SHP77 treated with DMSO at 0.1 percent for 48 hours (cell line): ENCODE measurements around the gene KLHL14.
"Not testable (repeated sequence)": the region's sequence is repeated elsewhere in the genome, so short reads cannot be mapped to it uniquely, and the experiment has no call there.

Source experiments
- DNase-seq: peaks from one replicate; lab custom pipeline; 2025; lab: John Stamatoyannopoulos, UW

KLHL14 gene

DNA sequence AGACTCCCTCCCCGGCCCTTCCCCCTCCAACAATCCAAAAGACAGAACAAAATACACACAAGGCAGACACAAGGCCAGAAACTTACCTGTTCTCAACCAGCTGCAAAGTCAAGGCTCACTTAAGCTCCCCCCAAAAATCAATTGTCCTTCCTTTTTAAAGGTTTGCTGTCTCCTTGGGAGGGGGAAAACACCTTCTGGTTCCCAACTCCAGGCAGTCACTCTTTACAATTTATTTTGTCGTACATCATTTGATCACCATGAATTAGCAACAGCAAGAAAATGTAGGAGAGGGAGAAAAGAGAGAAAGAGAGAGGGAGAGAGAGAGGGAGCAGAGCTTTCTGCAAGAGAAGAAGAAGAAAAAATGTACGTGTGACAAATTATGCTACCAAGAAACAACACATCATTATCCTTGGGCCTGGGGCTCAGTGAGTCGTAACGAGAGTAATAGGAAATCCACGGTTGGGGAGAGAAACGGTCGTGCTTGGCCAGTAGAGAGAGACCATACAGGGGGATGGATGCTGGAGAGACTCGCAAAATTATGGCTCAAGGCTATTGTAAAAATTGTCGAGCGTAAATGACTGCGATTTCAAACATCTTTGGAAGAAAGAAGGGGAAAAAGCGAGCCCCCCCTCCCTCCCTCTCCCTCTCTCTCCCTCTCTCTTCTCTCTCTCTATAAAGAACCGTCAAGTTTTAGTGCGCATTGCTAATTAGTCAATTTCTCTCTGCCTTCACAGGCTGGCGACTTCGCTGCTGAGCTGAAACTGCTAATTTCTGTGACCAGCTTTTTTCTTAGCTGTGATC lies at the start of gene KLHL14:
Gene KLHL14, minus strand, starts transcription at position 443 of the 801 bp plus-strand sequence. CDS start 2,432 bp downstream, outside the sequence.
- no peak for DNase-seq

- no peak for DNase-seq
These were observed 49.4 kb upstream of the KLHL14 start for GRCh38 chr18:32822197-32822596.

DNA sequence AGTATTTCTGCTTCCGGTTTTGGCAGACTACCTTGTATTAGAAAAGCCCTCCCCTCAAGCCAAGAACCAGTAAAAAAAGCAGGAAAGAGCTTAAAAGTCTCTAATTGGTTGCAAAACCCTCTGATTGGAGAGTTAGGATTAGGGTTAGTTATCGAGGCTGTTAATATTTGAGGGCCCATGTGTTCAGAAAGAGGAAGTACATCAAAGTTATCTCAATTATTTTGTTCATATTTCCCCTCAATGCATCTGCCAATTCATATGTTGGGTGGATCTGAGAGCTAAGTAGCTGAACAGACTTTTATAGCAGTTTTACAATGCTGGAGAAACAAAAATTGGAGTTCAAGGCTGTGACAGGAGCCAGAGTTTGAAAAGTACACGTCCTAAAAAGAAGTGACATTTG lies 43.1 kb upstream of the KLHL14 start:
- DNase-seq: no peak

GRCh38 chr18:32812342-32812741 lies 39.5 kb upstream of the KLHL14 start:
- no peak for DNase-seq

GRCh38 chr18:32810314-32810713 lies 37.5 kb upstream of the KLHL14 start:
- DNase-seq: no peak

GRCh38 chr18:32805354-32805753 lies 32.5 kb upstream of the KLHL14 start:
- no peak for DNase-seq

- DNase-seq: no peak
These were observed 31.5 kb upstream of the KLHL14 start for GRCh38 chr18:32804134-32804888.

DNA sequence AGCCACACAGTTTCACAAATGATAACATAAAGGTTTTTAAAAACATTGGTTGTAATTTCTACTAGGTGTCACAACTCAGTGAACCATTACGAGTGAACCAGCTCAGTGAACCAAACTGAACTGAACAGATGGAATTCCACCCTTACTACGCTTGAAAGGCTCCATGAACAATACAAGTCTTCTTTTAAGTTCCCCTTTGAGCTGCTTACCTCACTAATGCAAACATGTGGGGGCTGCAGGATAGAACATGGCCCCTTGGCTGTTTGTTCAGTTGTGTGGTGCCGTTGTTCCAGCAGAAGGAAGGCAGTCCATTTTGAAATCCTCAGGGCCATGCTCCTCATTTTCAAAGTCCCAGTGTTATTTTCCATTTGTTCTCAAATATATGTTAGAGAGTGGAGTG lies 30.7 kb upstream of the KLHL14 start:
- no peak for DNase-seq

- no peak for DNase-seq
These were observed 30.0 kb upstream of the KLHL14 start for GRCh38 chr18:32802591-32803451.

GRCh38 chr18:32801228-32801627 lies 28.4 kb upstream of the KLHL14 start:
- DNase-seq: no peak

DNA sequence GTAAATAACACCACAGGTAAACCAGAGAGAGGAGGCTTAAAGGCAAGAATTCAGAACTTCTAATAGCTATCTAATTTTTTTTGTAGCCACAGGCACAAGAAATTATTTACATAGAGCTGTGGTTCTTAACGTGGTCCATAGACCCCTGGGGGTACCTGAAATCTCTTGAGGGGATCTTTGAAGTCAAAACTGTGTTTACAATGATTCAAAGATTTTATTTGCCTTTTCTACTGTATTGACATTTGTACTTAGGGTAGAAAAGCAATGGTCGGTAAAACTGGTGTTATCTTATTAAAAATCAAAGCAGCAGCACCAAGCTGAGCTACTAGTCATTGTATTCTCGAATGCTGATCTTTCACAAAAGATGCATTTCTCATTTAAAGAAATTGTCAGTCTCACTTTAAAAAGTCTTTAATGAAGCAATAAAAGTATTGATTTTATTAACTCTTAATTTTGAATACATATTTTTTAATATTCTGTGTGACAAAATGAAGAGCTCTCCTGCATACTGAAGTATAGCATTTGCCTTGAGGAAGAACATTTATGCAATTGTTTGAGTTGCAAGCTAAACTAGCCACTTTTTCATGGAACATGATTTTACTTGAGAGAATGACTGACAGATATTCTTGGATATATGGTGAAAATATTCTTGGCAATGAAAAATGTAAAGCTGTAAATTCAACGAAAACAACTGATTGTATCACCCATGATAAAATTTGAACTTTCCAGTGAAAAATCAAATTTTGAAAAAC lies 25.6 kb upstream of the KLHL14 start:
- no peak for DNase-seq

DNA sequence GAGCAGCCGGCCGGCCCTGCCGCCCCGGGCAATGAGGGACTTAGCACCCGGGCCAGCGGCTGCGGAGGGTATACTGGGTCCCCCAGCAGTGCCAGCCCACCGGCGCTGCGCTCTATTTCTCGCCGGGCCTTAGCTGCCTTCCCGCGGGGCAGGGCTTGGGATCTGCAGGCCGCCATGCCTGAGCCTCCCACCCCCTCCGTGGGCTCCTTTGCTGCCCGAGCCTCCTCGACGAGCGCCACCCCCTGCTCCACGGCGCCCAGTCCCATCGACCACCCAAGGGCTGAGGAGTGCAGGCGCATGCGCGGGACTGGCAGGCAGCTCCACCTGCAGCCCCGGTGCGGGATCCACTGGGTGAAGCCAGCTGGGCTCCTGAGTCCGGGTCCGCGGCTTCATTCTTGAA lies 21.8 kb upstream of the KLHL14 start:
- DNase-seq: not testable (repeated sequence)

DNA sequence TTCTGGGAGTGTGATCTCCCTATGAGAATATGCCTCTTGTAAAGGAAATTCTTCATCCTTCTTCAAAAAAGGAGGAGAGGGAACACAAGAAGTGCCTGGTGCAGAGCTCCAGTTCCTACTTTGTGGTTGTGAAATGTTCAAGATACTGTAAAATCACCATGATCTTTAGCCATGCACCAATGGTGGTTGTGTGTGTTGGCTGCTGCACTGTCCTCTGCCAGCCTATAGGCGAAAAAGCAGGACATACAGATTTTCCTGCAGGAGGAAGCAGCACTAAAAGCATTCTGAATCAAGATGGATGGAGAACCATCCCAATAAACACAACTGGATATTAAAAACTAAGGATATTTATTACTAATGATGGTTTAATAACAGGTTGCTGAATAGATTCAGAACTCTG lies 6.2 kb upstream of the KLHL14 start:
- DNase-seq: no peak

DNA sequence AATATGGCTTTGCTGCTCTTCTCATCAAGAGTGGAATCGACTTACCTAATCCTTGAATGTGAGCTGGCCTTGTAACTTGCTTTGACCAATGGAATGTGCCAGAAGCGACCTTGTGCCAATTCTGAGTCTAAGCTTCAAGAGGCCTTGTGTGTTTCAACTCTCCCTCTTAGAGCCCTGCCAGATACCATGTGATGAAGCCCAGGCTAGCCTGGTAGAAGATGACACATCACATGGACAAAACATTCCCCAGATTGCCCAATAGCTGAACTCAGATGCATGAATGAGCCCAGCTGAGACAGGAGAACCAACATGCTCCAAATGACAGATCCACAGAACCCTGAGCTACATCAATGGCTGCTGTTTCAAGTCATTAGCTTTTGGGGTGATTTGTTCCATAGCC lies 4.2 kb upstream of the KLHL14 start:
- DNase-seq: no peak

DNA sequence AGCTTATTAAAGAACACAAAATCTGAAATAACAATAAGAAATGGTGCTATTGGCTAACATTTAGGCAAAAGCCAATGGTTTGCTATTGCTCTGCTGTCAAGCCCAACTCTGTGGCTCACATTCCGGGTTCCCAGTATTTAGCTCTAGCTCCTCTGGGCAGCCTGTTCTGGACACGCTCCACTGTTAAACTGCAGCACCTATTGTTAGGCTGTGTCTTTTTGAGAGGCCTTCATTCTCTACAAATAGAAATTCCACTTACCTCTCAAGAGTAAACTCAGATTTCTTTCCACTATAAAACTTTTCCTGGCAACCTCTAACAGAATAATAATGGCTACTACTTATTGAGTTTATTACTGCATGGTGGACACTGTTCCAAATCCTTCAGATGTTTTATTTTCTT lies 3.7 kb upstream of the KLHL14 start:
- DNase-seq: no peak

DNA sequence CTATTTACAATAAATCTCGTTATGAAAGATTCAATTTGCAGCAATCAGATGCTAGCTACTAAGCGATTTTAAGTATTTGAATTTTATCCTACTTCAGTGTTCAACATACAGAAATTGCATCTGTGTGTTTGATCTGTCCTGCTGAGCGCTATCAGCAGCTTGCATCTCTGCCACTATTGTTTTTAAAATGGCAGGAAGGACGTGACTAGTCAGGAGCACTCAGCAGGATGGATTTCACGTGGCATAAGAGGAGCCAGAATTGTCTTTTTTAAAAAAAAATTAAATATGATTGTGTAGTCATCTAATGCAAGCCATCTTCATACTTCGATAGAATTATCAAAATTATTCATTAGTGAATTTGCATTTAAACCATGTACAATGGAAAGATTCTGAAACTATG lies 2.8 kb upstream of the KLHL14 start:
- no peak for DNase-seq

GRCh38 chr18:32773382-32773712 lies 524 bp upstream of the KLHL14 start:
- no peak for DNase-seq

- no peak for DNase-seq
These were observed 797 bp downstream of the KLHL14 start for GRCh38 chr18:32771871-32772580.

DNA sequence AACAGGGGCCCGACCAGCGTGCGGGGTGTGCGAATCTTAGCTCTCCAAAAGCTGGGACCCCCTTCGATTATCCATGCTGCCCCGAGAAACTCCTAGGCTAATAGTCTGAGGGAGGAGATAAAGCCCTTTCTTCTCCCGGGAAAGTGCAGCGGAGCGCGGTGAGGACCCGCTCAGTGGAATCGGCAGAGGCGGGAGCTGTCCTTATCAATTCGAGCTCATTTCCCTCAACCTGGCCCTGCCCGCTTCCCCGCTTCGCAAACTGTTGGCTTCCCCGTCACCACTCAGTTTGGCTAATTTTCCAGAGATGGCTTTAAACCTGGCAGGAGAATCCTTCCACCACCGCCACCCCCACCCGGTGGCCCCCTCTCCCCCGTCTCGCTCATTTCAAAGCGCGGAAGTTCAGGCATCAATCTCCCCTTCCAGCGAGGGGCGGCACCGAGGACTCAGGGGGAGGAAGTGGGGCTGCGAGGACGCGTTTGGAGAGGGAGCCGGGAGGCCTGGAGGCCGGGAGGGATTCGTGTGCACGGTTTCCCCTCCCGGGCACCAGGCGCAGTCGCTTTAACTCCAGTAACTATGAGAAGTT lies 1.6 kb downstream of the KLHL14 start:
- no peak for DNase-seq

DNA sequence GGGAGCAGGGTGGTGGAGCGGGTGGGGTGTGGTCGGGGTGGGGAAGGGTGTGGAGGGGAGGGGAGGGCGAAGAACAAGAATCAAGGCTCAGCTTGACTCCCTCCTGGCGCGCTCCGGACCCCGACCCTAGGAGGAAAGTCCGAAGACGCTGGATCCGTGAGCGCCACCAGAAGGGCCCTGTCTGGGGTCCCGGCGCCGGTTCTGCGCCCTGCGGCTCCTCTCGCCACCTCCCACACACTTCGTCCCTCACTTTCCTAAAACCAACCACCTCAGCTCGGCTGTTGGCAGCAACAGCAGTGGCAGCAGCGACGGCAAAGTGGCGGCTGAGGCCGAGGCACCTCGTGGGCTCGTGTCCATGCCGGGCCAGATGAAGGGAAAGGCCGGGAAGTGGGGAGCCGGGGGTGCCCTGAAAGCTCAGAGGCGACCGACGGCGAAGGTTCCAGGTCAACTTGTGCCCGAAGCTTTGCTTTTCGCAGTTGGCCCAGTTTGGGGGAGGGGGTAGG lies 2.1 kb downstream of the KLHL14 start:
- no peak for DNase-seq
